ENCODE measurements around the gene NCBP1. TPM values are rescaled to one million over a fixed set of nuclear protein-coding genes. Genes with fewer than 3 reads are reported as not detected.

NCBP1 gene
- total RNA-seq, 2 experiments from 2014 or later: 50.7 to 53.5 TPM

GRCh38 chr9:97602430-97602829, 31.2 kb upstream of the NCBP1 start:
- Histone ChIP-seq H3K4me1 (ENCODE audit: insufficient read depth, low read length) (peaks cover 4% of the 10 kb centered on the region), H3K9me3 (ENCODE audit: control insufficient read depth in 1 of 2, insufficient read depth in 1 of 2, low read length in 2 of 2) (no peaks in the 10 kb centered on the region), H3K27ac (ENCODE audit: low read depth in 1 of 2, low read length in 2 of 2) (no peak overlapping the region), H3K27me3 (ENCODE audit: control insufficient read depth in 1 of 2, insufficient read depth in 2 of 2, low read length in 2 of 2) (no peaks in the 10 kb centered on the region), H3K36me3 (ENCODE audit: insufficient read depth, low read length) (peaks cover 56% of the 10 kb centered on the region), H3K4me3 (ENCODE audit: low read length) (no peak overlapping the region)
- ATAC-seq (ENCODE audit: poor library complexity) (no peak), DNase-seq (no peak)
- no peak for TF ChIP-seq CTCF (IDR thresholded peaks at IDR 0.05)
- Mint-ChIP-seq H3K27ac (no peak overlapping the region), H3K9me3 (no peaks in the 10 kb centered on the region), H3K4me1 (ENCODE audit: low read depth) (peaks cover 7% of the 10 kb centered on the region), H3K27me3 (no peaks in the 10 kb centered on the region), H3K4me3 (no peak overlapping the region), H3K36me3 (ENCODE audit: low read depth) (peaks cover 72% of the 10 kb centered on the region)
- ChIA-PET CTCF (no interaction called here), POLR2A (no interaction called here)
- intact Hi-C loops (cut with DNase I, micrococcal nuclease): no loop called here

DNA sequence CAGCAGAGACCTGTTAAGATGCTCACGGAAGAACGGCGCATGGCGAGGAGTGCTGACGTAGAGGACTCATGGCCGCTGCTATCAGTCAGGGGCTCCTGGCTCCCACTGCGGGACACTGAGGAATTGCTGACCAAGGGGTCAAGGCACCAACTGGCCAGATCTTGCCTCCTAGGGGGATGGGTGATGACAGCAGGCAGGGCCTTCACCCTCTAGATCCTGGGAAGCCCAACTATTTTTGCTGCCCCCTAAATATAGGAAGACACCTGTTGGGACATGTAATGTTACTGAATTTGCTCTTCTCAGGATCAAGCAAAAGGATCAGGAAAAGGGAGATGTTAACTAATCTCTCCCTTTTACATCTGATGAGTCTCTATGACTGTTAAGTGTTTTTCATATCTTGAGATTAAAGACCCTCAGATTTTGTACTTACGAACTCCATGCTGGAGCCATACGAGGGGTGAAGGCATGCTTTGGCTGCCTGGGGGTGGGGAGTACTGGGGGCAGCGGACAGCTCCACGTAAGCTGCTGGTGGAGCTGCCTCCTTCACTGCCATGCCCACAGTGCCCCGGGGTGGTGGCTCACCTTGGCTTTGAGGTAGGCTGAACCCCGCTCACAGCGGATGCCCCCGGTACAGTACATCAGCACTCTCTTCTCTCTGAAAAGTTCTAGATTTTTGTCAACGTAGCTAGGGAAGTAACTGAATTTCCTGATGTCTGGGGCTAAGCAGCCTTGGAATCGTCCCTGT, 28.5 kb upstream of the NCBP1 start:
- POLR2A ChIA-PET: no interaction called here

GRCh38 chr9:97615439-97616072, 18.1 kb upstream of the NCBP1 start:
- peak; percentile 15 to 76 (median 44) for DNase-seq
- ChIA-PET POLR2A (interaction anchor here (1.1 to 3.9 kb wide), 2 partner anchors 18 to 203 kb away, joined by 5 to 21 read pairs; partner anchors contain the start of genes NCBP1, TDRD7 and TSTD2), CTCF (interaction anchor here (0.7 to 2.0 kb wide), 13 partner anchors 10 to 759 kb away, joined by 3 to 8 read pairs (median 3); partner anchors contain the start of genes NCBP1, TDRD7 and TSTD2)
- Mint-ChIP-seq H3K4me3 (no peak overlapping the region), H3K27ac (no peak overlapping the region), H3K4me1 (ENCODE audit: low read depth) (no peaks in the 10 kb centered on the region), H3K27me3 (no peaks in the 10 kb centered on the region), H3K36me3 (ENCODE audit: low read depth) (peaks cover 59% of the 10 kb centered on the region), H3K9me3 (no peaks in the 10 kb centered on the region)
- no peaks in the 10 kb centered on the region for H3K27me3 ChIP-seq (ENCODE audit: control insufficient read depth in 1 of 2, insufficient read depth in 2 of 2, low read length in 2 of 2)
- no peaks in the 10 kb centered on the region for H3K9me3 ChIP-seq (ENCODE audit: control insufficient read depth in 1 of 2, insufficient read depth in 1 of 2, low read length in 2 of 2)
- intact Hi-C loops (cut with DNase I, micrococcal nuclease): loop anchor here (1.0 to 5.0 kb wide), 5 partner anchors 147 to 758 kb away; no protein-coding TSS in a partner anchor
- H3K27ac ChIP-seq (ENCODE audit: low read depth in 1 of 2, low read length in 2 of 2): no peak overlapping the region
- H3K4me3 ChIP-seq (ENCODE audit: low read length): no peak overlapping the region
- TF ChIP-seq CTCF (IDR thresholded peaks at IDR 0.05): peak; percentile 83
- peaks cover 15% of the 10 kb centered on the region for H3K36me3 ChIP-seq (ENCODE audit: insufficient read depth, low read length)
- ATAC-seq (ENCODE audit: poor library complexity): peak; percentile 65
- H3K4me1 ChIP-seq (ENCODE audit: insufficient read depth, low read length): no peaks in the 10 kb centered on the region

More for the DNA sequence above, 28.5 kb upstream of the NCBP1 start:
- no peaks in the 10 kb centered on the region for H3K9me3 Mint-ChIP-seq
- no peak overlapping the region for H3K27ac Mint-ChIP-seq
- peaks cover 81% of the 10 kb centered on the region for H3K36me3 Mint-ChIP-seq (ENCODE audit: low read depth)
- ATAC-seq (ENCODE audit: poor library complexity) (no peak), DNase-seq (no peak)
- Histone ChIP-seq H3K9me3 (ENCODE audit: control insufficient read depth in 1 of 2, insufficient read depth in 1 of 2, low read length in 2 of 2) (no peaks in the 10 kb centered on the region), H3K27ac (ENCODE audit: low read depth in 1 of 2, low read length in 2 of 2) (no peak overlapping the region), H3K27me3 (ENCODE audit: control insufficient read depth in 1 of 2, insufficient read depth in 2 of 2, low read length in 2 of 2) (no peaks in the 10 kb centered on the region), H3K4me3 (ENCODE audit: low read length) (no peak overlapping the region), H3K4me1 (ENCODE audit: insufficient read depth, low read length) (no peaks in the 10 kb centered on the region), H3K36me3 (ENCODE audit: insufficient read depth, low read length) (peaks cover 64% of the 10 kb centered on the region)
- CTCF ChIA-PET: interaction anchor here (0.7 kb wide), 1 partner anchor 10 kb away, joined by 3 read pairs; no protein-coding TSS in a partner anchor
- no peak overlapping the region for H3K4me3 Mint-ChIP-seq
- intact Hi-C loops (cut with DNase I, micrococcal nuclease): no loop called here
- no peak for TF ChIP-seq CTCF (IDR thresholded peaks at IDR 0.05)
- H3K4me1 Mint-ChIP-seq (ENCODE audit: low read depth): no peaks in the 10 kb centered on the region
- H3K27me3 Mint-ChIP-seq: no peaks in the 10 kb centered on the region
